ENCODE data around the gene SND1. TPM values are rescaled to one million over a fixed set of nuclear protein-coding genes. Genes with fewer than 3 reads are reported as not detected.

Gene SND1
- 104 and 132 TPM in 2 replicates for total RNA-seq (2014; rRNA removed; shearing (Covaris generic); ENCODE audit: low replicate concordance)

DNA sequence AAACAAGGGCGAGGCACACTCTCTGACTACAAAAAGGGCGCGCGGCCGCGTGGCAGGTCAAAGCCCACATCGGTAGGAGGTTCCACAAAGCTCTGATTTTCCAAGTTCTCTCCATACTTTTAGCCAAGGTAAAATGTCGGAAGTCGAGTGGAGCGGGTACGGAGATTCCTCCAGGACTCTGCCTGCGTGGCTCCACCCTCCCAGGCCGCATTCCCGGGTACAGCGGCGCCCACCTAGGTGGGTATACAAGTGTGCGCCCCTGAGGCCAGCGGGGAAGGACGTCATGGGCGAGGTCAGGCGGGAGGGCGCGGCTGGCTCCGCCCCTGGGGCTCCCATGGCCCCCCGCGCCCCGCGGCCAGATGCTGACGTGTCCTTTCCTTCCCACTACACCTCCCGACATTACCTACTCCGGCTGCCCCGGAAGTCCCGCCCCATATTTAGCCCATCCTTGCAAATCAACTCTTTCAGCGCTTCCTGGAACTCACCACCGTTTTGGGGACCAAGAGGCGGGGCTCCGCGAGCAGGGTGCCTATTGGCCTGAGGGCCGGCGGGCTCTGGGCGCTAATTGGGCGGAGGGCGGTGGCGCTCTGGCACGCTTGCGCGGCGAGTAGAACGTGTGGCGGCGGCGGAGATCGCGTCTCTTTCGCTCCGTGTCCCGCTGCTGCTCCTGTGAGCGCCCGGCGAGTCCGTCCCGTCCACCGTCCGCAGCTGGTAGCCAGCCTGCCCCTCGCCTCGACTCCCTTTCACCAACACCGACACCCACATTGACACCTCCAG is at the start of gene SND1:
TSS of gene SND1 (plus strand) at position 639 of the 777 bp plus-strand sequence. CDS start 180 bp downstream, outside the sequence.
- peaks cover 47% of the 10 kb centered on the region for H3K79me2 ChIP-seq (ENCODE audit: low read length)
- peaks cover 34% of the 10 kb centered on the region for H3K4me1 ChIP-seq (ENCODE audit: low read length)
- H3K9me3 ChIP-seq (ENCODE audit: low read length), result no peaks in the 10 kb centered on the region
- H3K4me3 ChIP-seq (ENCODE audit: low read length), result peak within 1 kb of the TSS; percentile 81
- no peaks in the 10 kb centered on the region for H3K27me3 ChIP-seq (ENCODE audit: low read length)
- peak; percentile 99 for DNase-seq
- peaks cover 22% of the 10 kb centered on the region for H4K20me1 ChIP-seq (ENCODE audit: insufficient read depth, low read depth, low read length)
- H3K27ac ChIP-seq (ENCODE audit: low read length), result peak within 1 kb of the TSS; percentile 13; the same call in 1 of the 2 replicates
- H3K36me3 ChIP-seq (ENCODE audit: insufficient read depth, low read length), result peaks cover 18% of the 10 kb centered on the region; the same call in 1 of the 2 replicates
- peak within 1 kb of the TSS; percentile 90 for H3K9ac ChIP-seq (ENCODE audit: low read length)
- no peaks in the 10 kb centered on the region; the same call in 1 of the 2 replicates for H3K9me2 ChIP-seq (replicated peaks; ENCODE audit: insufficient read depth, low read length)
- H3K4me2 ChIP-seq (ENCODE audit: low read depth, low read length, poor library complexity, severe bottlenecking), result peak within 1 kb of the TSS; percentile 83
- peak within 1 kb of the TSS; percentile 87 for H2AFZ ChIP-seq (ENCODE audit: low read length)

DNA sequence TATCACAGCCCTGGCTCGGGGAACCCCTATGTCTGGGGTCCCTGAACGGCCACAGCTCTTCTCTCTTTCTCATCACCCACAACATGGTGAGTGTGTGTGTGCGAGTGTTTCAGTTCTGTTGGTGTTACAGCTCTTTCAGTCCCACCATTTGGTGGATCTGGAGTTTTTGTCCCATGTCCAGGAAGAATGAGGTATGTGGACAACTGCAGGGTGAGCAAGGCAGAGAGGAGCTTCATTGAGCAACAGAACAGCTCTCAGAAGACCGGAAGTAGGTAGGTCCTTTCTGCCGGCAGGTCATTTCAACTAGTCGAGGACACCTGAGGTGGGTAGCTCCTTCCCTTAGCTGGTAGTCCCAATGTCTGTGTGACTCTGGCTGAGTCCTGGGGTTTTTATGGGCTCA is 43.5 kb upstream of the SND1 start:
- Histone ChIP-seq H3K4me1 (ENCODE audit: low read length) (no peaks in the 10 kb centered on the region), H3K27ac (ENCODE audit: low read length) (no peak overlapping the region), H3K9ac (ENCODE audit: low read length) (no peak overlapping the region), H3K4me3 (ENCODE audit: low read length) (no peak overlapping the region), H3K79me2 (ENCODE audit: low read length) (no peaks in the 10 kb centered on the region), H3K4me2 (ENCODE audit: low read depth, low read length, poor library complexity, severe bottlenecking) (no peak overlapping the region), H3K9me3 (ENCODE audit: low read length) (no peaks in the 10 kb centered on the region), H2AFZ (ENCODE audit: low read length) (no peak overlapping the region), H4K20me1 (ENCODE audit: insufficient read depth, low read depth, low read length) (no peaks in the 10 kb centered on the region), H3K36me3 (ENCODE audit: insufficient read depth, low read length) (no peaks in the 10 kb centered on the region), H3K9me2 (replicated peaks; ENCODE audit: insufficient read depth, low read length) (no peaks in the 10 kb centered on the region), H3K27me3 (ENCODE audit: low read length) (no peaks in the 10 kb centered on the region)
- no peak for DNase-seq

DNA sequence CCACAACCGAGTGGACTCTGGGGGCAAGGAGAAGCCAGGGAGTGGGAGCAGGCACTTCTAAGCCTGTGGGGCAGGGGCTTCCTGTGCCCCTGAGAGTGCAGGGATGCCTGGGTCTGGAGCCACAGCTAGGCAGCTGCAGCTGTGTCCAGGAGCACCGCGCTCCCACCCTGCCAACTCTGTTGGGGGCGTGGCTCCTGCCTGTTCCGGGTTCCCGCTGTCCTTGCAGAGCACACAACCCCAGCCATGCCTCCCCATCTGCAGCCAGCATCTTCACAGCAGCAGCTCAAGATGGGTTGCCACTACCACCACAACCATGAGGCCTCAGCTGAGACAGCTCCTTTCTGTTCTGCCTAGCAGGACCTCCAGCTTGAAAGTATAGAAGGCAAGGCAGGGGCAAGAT is 42.7 kb upstream of the SND1 start:
- Histone ChIP-seq H3K27ac (ENCODE audit: low read length) (no peak overlapping the region), H3K36me3 (ENCODE audit: insufficient read depth, low read length) (no peaks in the 10 kb centered on the region), H2AFZ (ENCODE audit: low read length) (no peak overlapping the region), H3K9me2 (replicated peaks; ENCODE audit: insufficient read depth, low read length) (no peaks in the 10 kb centered on the region), H3K79me2 (ENCODE audit: low read length) (no peaks in the 10 kb centered on the region), H3K9ac (ENCODE audit: low read length) (no peak overlapping the region), H3K27me3 (ENCODE audit: low read length) (no peaks in the 10 kb centered on the region), H3K4me3 (ENCODE audit: low read length) (no peak overlapping the region), H3K4me1 (ENCODE audit: low read length) (no peaks in the 10 kb centered on the region), H4K20me1 (ENCODE audit: insufficient read depth, low read depth, low read length) (no peaks in the 10 kb centered on the region), H3K4me2 (ENCODE audit: low read depth, low read length, poor library complexity, severe bottlenecking) (no peak overlapping the region), H3K9me3 (ENCODE audit: low read length) (no peaks in the 10 kb centered on the region)
- no peak for DNase-seq

DNA sequence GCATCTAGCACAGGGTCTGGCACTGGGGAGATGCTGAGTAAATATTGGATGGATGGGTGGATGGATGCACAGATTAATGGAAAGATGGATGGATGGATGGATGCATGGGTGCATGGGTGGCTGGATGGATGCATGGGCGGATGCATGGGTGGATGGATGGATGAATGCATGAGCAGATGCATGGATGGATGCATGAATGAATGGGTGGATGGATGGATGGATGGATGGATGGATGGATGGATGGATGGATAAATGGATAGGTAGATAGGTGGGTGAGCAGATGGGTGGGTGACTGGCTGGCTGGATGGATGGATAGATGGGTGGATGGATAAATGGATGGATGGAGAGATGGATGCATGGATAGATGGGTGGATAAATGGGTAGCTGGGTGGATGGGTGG is 39.7 kb upstream of the SND1 start:
- H3K9me3 ChIP-seq (ENCODE audit: low read length), result no peaks in the 10 kb centered on the region
- H3K4me2 ChIP-seq (ENCODE audit: low read depth, low read length, poor library complexity, severe bottlenecking), result no peak overlapping the region
- H3K4me3 ChIP-seq (ENCODE audit: low read length), result no peak overlapping the region
- H3K36me3 ChIP-seq (ENCODE audit: insufficient read depth, low read length), result no peaks in the 10 kb centered on the region
- DNase-seq, result no peak
- no peaks in the 10 kb centered on the region for H3K9me2 ChIP-seq (replicated peaks; ENCODE audit: insufficient read depth, low read length)
- no peaks in the 10 kb centered on the region for H3K79me2 ChIP-seq (ENCODE audit: low read length)
- H3K4me1 ChIP-seq (ENCODE audit: low read length), result no peaks in the 10 kb centered on the region
- H4K20me1 ChIP-seq (ENCODE audit: insufficient read depth, low read depth, low read length), result no peaks in the 10 kb centered on the region
- H3K27ac ChIP-seq (ENCODE audit: low read length), result no peak overlapping the region
- H3K27me3 ChIP-seq (ENCODE audit: low read length), result no peaks in the 10 kb centered on the region
- H3K9ac ChIP-seq (ENCODE audit: low read length), result no peak overlapping the region
- no peak overlapping the region for H2AFZ ChIP-seq (ENCODE audit: low read length)

DNA sequence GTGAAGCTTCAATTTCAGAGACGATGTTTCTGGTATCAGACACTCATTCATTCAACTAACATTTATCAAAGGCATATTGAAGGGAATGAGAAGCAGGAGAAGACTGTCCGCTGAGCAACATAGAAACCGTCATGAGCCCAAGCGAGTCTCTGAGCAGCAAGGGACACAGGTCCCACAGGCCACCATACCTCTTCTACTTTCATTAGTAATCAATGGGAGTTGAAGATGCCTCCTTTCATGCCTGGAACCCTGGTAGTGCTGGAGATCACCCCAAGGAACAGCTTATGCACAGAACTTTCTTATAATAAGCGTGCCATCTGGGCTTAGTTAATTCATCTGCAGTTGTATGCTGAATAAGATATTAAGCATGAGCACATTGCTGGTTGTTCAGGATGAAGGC is 35.3 kb upstream of the SND1 start:
- H3K27ac ChIP-seq (ENCODE audit: low read length), result no peak overlapping the region

DNA sequence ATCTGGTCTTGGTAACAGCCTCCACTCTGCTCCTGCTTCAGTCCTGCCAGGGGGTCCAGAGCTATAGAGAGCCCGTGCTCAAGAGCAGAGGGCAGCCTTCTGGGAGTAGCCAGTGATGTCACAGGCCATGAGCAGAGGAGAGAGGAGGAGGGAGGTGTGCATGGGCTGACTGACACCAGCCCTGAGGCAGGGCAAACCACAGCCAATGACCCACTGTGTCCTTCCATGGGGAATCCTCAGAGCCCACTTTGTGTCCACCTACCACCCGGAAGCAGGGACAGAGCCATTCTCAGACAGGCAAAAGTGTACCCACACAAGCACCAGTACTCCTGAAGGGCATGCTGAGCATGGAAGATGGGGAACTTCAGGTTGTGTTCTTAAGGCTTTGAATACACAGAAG is 34.0 kb upstream of the SND1 start, which contains the start of gene PAX4:
TSS of gene PAX4 (minus strand) at position 101 of the 400 bp plus-strand sequence. CDS start 2,214 bp downstream, outside the sequence.
- H3K9me2 ChIP-seq (replicated peaks; ENCODE audit: insufficient read depth, low read length), result no peaks in the 10 kb centered on the region
- no peaks in the 10 kb centered on the region for H3K36me3 ChIP-seq (ENCODE audit: insufficient read depth, low read length)
- no peaks in the 10 kb centered on the region for H4K20me1 ChIP-seq (ENCODE audit: insufficient read depth, low read depth, low read length)
- no peak within 1 kb of the TSS for H3K9ac ChIP-seq (ENCODE audit: low read length)
- H3K79me2 ChIP-seq (ENCODE audit: low read length), result no peaks in the 10 kb centered on the region
- H3K27ac ChIP-seq (ENCODE audit: low read length), result no peak within 1 kb of the TSS
- DNase-seq, result no peak
- H3K4me3 ChIP-seq (ENCODE audit: low read length), result no peak within 1 kb of the TSS
- H3K27me3 ChIP-seq (ENCODE audit: low read length), result no peaks in the 10 kb centered on the region
- H3K4me1 ChIP-seq (ENCODE audit: low read length), result no peaks in the 10 kb centered on the region
- no peaks in the 10 kb centered on the region for H3K9me3 ChIP-seq (ENCODE audit: low read length)
- no peak within 1 kb of the TSS for H2AFZ ChIP-seq (ENCODE audit: low read length)
- H3K4me2 ChIP-seq (ENCODE audit: low read depth, low read length, poor library complexity, severe bottlenecking), result no peak within 1 kb of the TSS

More for the DNA sequence above, 35.3 kb upstream of the SND1 start:
- Histone ChIP-seq H3K9me2 (replicated peaks; ENCODE audit: insufficient read depth, low read length) (no peaks in the 10 kb centered on the region), H3K27me3 (ENCODE audit: low read length) (no peaks in the 10 kb centered on the region), H3K79me2 (ENCODE audit: low read length) (no peaks in the 10 kb centered on the region), H3K9ac (ENCODE audit: low read length) (no peak overlapping the region), H3K36me3 (ENCODE audit: insufficient read depth, low read length) (no peaks in the 10 kb centered on the region), H3K4me1 (ENCODE audit: low read length) (no peaks in the 10 kb centered on the region), H2AFZ (ENCODE audit: low read length) (no peak overlapping the region), H3K9me3 (ENCODE audit: low read length) (no peaks in the 10 kb centered on the region), H3K4me2 (ENCODE audit: low read depth, low read length, poor library complexity, severe bottlenecking) (no peak overlapping the region), H3K4me3 (ENCODE audit: low read length) (no peak overlapping the region), H4K20me1 (ENCODE audit: insufficient read depth, low read depth, low read length) (no peaks in the 10 kb centered on the region)
- DNase-seq, result no peak

DNA sequence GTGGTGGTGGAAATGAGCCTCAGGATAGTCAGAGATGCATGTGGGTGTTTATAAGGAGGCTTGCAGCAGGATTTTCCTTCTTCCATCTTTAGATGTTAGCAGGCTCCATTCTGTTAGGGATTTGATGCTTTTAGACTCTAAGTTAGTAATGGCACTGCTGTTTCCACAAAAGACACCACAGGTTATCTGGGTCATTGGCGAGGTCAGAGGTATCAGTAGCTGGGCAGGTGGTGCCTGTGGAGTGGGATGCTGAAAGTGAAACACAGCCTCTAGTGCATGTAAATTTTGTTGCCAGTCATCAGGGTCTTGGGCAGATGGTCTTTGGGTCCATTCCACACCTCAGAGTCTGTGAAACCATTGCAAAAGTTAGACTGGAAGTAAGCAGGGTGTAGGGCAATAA is 33.2 kb upstream of the SND1 start:
- no peak overlapping the region for H3K4me3 ChIP-seq (ENCODE audit: low read length)
- no peaks in the 10 kb centered on the region for H3K79me2 ChIP-seq (ENCODE audit: low read length)
- no peaks in the 10 kb centered on the region for H3K4me1 ChIP-seq (ENCODE audit: low read length)

DNA sequence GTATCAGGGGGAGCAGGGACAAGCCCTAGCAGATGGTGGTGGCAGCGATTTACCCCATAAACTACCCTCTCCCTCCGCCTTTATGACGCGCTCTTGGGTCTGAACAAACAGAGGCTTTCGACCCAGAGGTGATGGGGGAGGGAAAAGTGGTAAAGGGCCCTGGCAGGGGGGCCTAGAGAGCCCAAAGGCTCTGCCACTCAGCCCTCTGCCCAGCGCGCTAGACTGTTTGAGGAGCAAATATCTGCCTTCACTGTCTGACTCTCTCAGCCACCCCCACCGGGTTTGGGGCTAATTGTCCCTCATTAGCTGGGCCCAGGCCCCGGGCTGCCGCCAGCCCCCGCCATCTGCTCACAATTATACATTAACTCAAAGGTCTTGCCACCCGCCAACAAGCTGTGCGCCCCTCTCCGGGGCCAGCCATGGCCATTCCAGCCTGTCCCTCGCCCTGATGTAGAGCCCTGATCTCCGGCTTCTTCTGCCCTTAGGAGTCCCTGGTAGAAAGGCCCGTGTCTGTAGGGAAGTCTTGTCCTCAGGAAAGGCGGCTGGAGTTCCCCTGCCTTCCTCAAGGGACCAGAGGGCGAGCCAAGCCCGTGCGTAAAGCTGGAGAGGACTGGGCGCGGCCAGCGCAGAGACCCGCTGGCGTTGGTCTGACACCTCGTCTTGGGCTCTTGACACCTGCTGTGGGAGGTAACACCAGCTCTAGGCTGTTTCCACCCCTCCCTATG is 32.2 kb upstream of the SND1 start:
- Histone ChIP-seq H3K9me2 (replicated peaks; ENCODE audit: insufficient read depth, low read length) (no peaks in the 10 kb centered on the region), H3K9me3 (ENCODE audit: low read length) (no peaks in the 10 kb centered on the region), H3K36me3 (ENCODE audit: insufficient read depth, low read length) (no peaks in the 10 kb centered on the region), H3K4me3 (ENCODE audit: low read length) (no peak overlapping the region), H4K20me1 (ENCODE audit: insufficient read depth, low read depth, low read length) (no peaks in the 10 kb centered on the region), H3K4me1 (ENCODE audit: low read length) (no peaks in the 10 kb centered on the region), H3K9ac (ENCODE audit: low read length) (no peak overlapping the region), H3K4me2 (ENCODE audit: low read depth, low read length, poor library complexity, severe bottlenecking) (no peak overlapping the region), H3K27ac (ENCODE audit: low read length) (no peak overlapping the region), H2AFZ (ENCODE audit: low read length) (no peak overlapping the region), H3K79me2 (ENCODE audit: low read length) (no peaks in the 10 kb centered on the region), H3K27me3 (ENCODE audit: low read length) (0 out of 2 replicates have a peak, but pooled peaks cover 2% of the 10 kb centered on the region)
- DNase-seq, result no peak

More for the DNA sequence above, 33.2 kb upstream of the SND1 start:
- Histone ChIP-seq H3K4me2 (ENCODE audit: low read depth, low read length, poor library complexity, severe bottlenecking) (no peak overlapping the region), H3K9me3 (ENCODE audit: low read length) (no peaks in the 10 kb centered on the region), H3K27me3 (ENCODE audit: low read length) (0 out of 2 replicates have a peak, but pooled peaks cover 2% of the 10 kb centered on the region), H4K20me1 (ENCODE audit: insufficient read depth, low read depth, low read length) (no peaks in the 10 kb centered on the region), H2AFZ (ENCODE audit: low read length) (no peak overlapping the region), H3K9me2 (replicated peaks; ENCODE audit: insufficient read depth, low read length) (no peaks in the 10 kb centered on the region), H3K36me3 (ENCODE audit: insufficient read depth, low read length) (no peaks in the 10 kb centered on the region), H3K9ac (ENCODE audit: low read length) (no peak overlapping the region), H3K27ac (ENCODE audit: low read length) (no peak overlapping the region)
- no peak for DNase-seq
